ENCODE measurements around the gene ZNF710. TPM values are rescaled to one million over a fixed set of nuclear protein-coding genes. Genes with fewer than 3 reads are reported as not detected.

The ZNF710 gene
- total and polyA plus RNA-seq, 2 experiments from 2014 or later: 15.9 to 18.2 TPM

- TF ChIP-seq CTCF (conservative IDR thresholded peaks at IDR 0.05; ENCODE audit: low read depth in 2 of 2) (no peak), CREB1 (CRISPR knock-in tag; IDR thresholded peaks at IDR 0.05; ENCODE audit: low read depth) (no peak), EZH2phosphoT487 (IDR thresholded peaks at IDR 0.05; ENCODE audit: unreplicated experiment) (no peak)
These were observed 5.9 kb downstream of the ZNF710 start (continued) for GRCh38 chr15:90007076-90007460.

- no peaks in the 10 kb centered on the region; the same call in 1 of the 2 replicates for H3F3A ChIP-seq (replicated peaks; ENCODE audit: low read depth)
- Mint-ChIP-seq H3K4me3 (no peak overlapping the region), H3K36me3 (ENCODE audit: low read depth) (peaks cover 28% of the 10 kb centered on the region; the same call in 2 of the 3 replicates), H3K4me1 (peaks cover 37% of the 10 kb centered on the region), H3K27me3 (ENCODE audit: insufficient read depth, low read depth, poor library complexity) (peaks cover 14% of the 10 kb centered on the region), H3K27ac (no peak overlapping the region), H3K9me3 (peaks cover 21% of the 10 kb centered on the region)
- H4K20me1 ChIP-seq (replicated peaks; ENCODE audit: insufficient read depth): peaks cover 45% of the 10 kb centered on the region
- peaks cover 9% of the 10 kb centered on the region; the same call in 1 of the 2 replicates for H3K36me3 ChIP-seq (ENCODE audit: insufficient read depth)
- H3K79me2 ChIP-seq (replicated peaks; ENCODE audit: insufficient read depth): peaks cover 96% of the 10 kb centered on the region
- ATAC-seq: no peak
- no peak for DNase-seq (ENCODE audit: low spot score)
- H3K9me2 ChIP-seq (ENCODE audit: insufficient read depth): no peaks in the 10 kb centered on the region
- no peak overlapping the region for H2AFZ ChIP-seq
- no peak overlapping the region for H3K4me2 ChIP-seq
- H3K27me3 ChIP-seq (ENCODE audit: insufficient read depth): peaks cover under 1% of the 10 kb centered on the region
- no peak overlapping the region for H3K27ac ChIP-seq (ENCODE audit: low read depth)
- H3K4me3 ChIP-seq: no peak overlapping the region
- peaks cover 34% of the 10 kb centered on the region for H3K4me1 ChIP-seq (ENCODE audit: insufficient read depth)
- TF ChIP-seq ZNF331 (CRISPR knock-in tag; IDR thresholded peaks at IDR 0.05; ENCODE audit: low read depth) (no peak), POLR2AphosphoS5 (IDR thresholded peaks at IDR 0.05; ENCODE audit: low read depth) (no peak), ZNF462 (CRISPR knock-in tag; IDR thresholded peaks at IDR 0.05) (no peak), ETS1 (IDR thresholded peaks at IDR 0.05) (no peak), CREB1 (CRISPR knock-in tag; IDR thresholded peaks at IDR 0.05; ENCODE audit: low read depth) (no peak), NANOG (IDR thresholded peaks at IDR 0.05; ENCODE audit: borderline replicate concordance) (no peak), REST (IDR thresholded peaks at IDR 0.05; ENCODE audit: unreplicated experiment) (no peak), EZH2 (IDR thresholded peaks at IDR 0.05; ENCODE audit: low read depth, unreplicated experiment) (no peak), EZH2phosphoT487 (IDR thresholded peaks at IDR 0.05; ENCODE audit: unreplicated experiment) (no peak), ZNF114 (CRISPR knock-in tag; IDR thresholded peaks at IDR 0.05) (no peak)
These were observed 7.5 kb downstream of the ZNF710 start for GRCh38 chr15:90008607-90009006.
